Fibroblast of pulmonary artery (primary cell): Measurements from ENCODE around the gene KLRG1.

Source experiments
- DNase-seq: peaks from one replicate; pipeline ENCODE4 v3.0.0-alpha.2; 2010; ENCODE audit warnings: low read depth
- H3K4me3 ChIP-seq: replicated peaks from 2 replicates; pipeline ENCODE4 v1.5.1; 2011; ENCODE audit warnings: low read depth, mild to moderate bottlenecking, control low read depth, low read length, moderate library complexity
- TF ChIP-seq, protein P1 (sequence below): IDR thresholded peaks from 2 replicates; pipeline ENCODE4 v1.5.1; 2011; ENCODE audit warnings: mild to moderate bottlenecking, control low read depth, low read length, inconsistent platforms; ENCODE audit errors: missing control alignments

KLRG1 gene

DNA sequence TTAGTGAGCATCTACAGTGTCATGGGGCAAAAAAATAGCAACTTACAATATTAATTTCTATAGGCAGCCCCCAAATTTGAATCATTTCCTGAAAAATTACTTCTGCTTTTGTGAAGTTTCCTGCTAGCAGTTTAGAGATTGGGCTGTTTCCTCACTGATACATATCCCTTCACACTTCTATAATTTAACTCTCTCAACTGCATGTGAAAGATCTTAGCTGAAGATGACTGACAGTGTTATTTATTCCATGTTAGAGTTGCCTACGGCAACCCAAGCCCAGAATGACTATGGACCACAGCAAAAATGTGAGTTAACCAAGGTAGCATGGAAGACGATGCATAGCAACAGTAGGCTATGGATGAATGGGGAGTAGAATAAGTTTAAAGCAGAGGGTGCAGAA is at the start of gene KLRG1:
TSS of gene KLRG1 (plus strand) at position 134 of the 400 bp plus-strand sequence. CDS start at position 224, 90 bp downstream.
- no peak for DNase-seq
- TF ChIP-seq, protein P1, sequence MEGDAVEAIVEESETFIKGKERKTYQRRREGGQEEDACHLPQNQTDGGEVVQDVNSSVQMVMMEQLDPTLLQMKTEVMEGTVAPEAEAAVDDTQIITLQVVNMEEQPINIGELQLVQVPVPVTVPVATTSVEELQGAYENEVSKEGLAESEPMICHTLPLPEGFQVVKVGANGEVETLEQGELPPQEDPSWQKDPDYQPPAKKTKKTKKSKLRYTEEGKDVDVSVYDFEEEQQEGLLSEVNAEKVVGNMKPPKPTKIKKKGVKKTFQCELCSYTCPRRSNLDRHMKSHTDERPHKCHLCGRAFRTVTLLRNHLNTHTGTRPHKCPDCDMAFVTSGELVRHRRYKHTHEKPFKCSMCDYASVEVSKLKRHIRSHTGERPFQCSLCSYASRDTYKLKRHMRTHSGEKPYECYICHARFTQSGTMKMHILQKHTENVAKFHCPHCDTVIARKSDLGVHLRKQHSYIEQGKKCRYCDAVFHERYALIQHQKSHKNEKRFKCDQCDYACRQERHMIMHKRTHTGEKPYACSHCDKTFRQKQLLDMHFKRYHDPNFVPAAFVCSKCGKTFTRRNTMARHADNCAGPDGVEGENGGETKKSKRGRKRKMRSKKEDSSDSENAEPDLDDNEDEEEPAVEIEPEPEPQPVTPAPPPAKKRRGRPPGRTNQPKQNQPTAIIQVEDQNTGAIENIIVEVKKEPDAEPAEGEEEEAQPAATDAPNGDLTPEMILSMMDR, result no peak
- no peak within 1 kb of the TSS for H3K4me3 ChIP-seq

DNA sequence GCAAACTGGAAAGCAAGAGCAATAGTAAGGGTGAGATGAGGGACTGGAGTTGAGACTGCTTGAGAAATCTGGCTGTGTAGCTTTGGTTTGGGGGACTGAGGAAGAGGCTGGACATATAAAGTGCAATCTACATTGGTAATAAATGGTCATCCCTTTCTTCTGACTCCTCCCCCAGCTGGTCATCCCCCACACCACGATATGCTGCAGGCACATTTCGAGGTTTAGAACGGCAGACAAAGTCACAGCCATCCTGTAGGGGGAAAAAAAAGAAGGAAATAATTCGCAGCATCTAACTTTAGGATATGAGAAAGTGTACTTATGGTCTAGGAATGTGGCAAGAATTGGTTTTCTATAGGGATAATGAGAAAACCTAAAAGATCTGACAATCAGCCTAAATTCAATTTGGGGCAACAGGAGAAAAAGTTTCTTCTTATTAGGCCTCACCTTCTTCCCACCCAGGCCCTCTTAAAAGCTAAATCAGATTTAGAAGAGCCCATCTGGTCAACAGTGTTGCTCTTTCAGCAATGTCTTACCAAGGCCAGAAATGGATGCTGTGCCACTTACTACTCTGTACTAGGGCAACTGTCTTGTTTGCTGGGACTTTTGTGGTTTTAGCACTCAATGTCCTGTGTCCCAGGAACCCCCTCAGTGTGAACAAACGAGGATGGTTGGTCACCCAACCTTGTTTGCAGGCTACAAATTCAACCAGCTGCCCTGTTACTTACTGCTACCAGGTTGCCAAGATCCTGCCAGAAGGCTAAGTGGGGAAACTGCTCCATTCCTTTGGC is 47.5 kb upstream of the KLRG1 start:
- H3K4me3 ChIP-seq, result no peak overlapping the region
- DNase-seq, result no peak
- TF ChIP-seq, protein P1, result no peak

DNA sequence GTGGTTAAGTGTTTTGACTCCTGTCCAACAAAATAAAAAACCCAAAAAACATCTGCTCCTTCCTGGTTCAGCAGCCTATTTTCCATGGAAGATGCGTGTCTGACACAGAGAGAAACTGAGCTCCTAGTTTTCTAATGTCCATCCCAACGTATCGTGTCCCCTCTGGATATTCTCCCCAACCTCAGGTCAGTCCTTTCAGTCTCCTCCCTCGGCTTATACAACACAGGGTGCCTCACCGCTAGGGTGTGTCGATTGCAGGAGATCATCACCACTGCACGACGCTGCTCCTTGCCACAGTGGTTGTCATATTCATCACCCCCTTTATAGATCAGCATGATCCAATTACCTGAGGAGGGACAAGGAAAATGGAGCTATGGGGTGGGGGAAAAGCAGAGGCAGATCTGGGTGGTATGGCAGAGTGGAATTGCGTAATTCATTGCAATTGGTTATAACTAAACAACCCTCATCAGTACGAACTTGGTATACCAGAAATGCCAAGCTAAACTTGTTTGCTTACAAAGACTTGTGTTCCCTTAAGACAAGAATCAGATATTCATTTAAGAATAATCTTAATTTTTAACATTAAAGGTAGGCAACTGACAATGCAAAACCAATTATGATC is 45.7 kb upstream of the KLRG1 start:
- TF ChIP-seq, protein P1, result no peak
- no peak for DNase-seq
- no peak overlapping the region for H3K4me3 ChIP-seq

DNA sequence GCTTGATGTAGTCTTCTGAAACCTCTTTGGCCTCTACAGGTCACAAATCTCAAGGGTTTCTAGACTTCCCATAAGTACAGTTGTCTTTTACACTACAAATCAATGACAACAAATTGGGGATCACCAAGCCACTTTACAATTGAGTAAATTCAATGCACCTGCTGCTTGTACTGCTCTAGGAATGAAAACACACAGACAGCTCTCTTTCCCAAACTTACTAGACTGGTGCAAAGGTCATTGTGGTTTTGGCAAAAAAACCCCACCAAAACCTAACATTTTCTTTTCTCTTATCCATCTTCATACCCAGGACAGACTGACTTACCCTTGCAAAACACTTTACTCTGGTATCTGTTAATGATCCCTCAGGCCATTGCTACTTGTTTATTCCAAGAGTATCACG is 42.6 kb upstream of the KLRG1 start:
- H3K4me3 ChIP-seq, result no peak overlapping the region
- DNase-seq, result no peak
- TF ChIP-seq, protein P1, result no peak

DNA sequence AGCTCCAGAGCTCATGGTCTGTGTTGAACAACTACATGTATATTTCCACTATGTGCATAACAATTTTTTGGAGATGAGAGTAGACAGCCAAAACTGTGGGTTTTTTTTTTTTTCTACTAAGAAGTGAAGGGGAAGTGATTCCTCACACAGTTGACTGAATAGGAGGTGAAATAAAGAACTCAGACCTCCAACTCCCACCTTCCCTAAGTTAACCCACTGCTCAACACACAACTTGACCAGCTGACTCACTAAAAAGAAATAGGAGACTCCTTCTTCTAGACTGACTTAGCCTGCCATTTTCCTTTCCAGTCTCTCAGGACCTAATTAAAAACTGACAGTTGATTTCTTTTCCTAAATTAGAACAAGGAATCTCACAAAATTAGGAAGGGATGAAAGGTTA is 41.6 kb upstream of the KLRG1 start:
- peak overlapping the region; percentile 84 for H3K4me3 ChIP-seq
- DNase-seq, result peak; percentile 7
- TF ChIP-seq, protein P1, result no peak

DNA sequence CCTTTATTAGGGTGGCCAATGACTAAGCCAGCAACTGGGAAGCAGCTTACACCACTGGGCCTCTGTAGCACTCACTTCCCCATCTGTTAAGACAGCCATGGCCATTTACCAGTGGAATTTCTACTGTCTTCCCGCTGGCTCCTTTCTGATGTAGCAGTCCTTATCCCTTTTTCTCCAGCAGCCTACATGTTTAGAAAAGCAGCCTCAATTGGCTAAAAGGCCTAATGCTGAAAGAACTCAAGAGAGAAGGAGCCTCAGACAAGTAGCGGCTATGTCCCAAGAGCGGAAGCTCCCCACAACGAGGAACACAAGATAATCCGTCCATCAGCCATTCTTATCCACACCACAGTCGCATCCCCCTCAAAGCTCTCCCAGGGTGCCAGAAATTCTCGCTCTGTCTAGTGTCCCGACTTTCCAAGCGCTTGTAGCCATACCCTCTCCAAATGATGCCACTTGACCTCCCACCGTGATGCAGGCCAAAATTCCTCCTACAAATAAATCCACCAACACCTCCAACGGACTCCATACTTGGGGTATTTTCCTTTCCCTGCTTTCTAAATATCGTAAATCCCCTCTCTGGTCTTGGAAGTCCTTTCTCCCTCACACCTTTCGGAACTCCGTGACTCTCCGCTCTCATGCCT is 40.5 kb upstream of the KLRG1 start:
- peak; percentile 63 for DNase-seq
- TF ChIP-seq, protein P1, result no peak
- H3K4me3 ChIP-seq, result peak overlapping the region; percentile 84
